HFFc6 (cell line): ENCODE measurements around the gene RNLS. TPM values are rescaled to one million over a fixed set of nuclear protein-coding genes. Genes with fewer than 3 reads are reported as not detected.
"Not testable (repeated sequence)": the region's sequence is repeated elsewhere in the genome, so short reads cannot be mapped to it uniquely, and the experiment has no call there.

ENCODE experiments used
- DNase-seq: peaks from one replicate; pipeline ENCODE4 v3.0.0-alpha.2; 2018
- H3K27ac Mint-ChIP-seq: 2 replicates; pipeline ENCODE4 v1.8.0; 2020; ENCODE audit warnings: mild to moderate bottlenecking, mixed read lengths
- H3K27me3 Mint-ChIP-seq: 2 replicates; pipeline ENCODE4 v1.8.0; 2021; ENCODE audit warnings: mild to moderate bottlenecking, moderate library complexity, mixed read lengths; ENCODE audit not compliant: insufficient read depth
- H3K36me3 Mint-ChIP-seq: 2 replicates; pipeline ENCODE4 v1.8.0; 2021; ENCODE audit warnings: low read depth, mixed read lengths
- H3K4me1 Mint-ChIP-seq: 2 replicates; pipeline ENCODE4 v1.8.0; 2020; ENCODE audit warnings: low read depth, mixed read lengths
- H3K4me3 Mint-ChIP-seq: 2 replicates; pipeline ENCODE4 v1.8.0; 2020; ENCODE audit warnings: mild to moderate bottlenecking, moderate library complexity, mixed read lengths
- H3K9me3 Mint-ChIP-seq: 2 replicates; pipeline ENCODE4 v1.8.0; 2020; ENCODE audit warnings: mild to moderate bottlenecking, mixed read lengths
- total RNA-seq, 6 experiments: library from RNA; stranded (reverse); fragmentation: NEBNext Ultra II Directional; extraction: Animal tissue kit (Norgen Biotek cat#: 25700); gene quantifications; 2 replicates in 1 of 6; 3 replicates in 5 of 6; pipeline ENCODE4 v1.2.3, GENCODE V29; 2021
- TF ChIP-seq, protein P1 (sequence below): fragments of 200-600 bp; sonication (generic); IDR thresholded peaks from 2 replicates; pipeline ENCODE4 v1.5.0; 2021; ENCODE audit warnings: antibody characterized with exemption, mild to moderate bottlenecking

RNLS gene
- total RNA-seq, 6 experiments from 2014 or later = 1.8 to 3.1 (median 2.4) TPM

DNA sequence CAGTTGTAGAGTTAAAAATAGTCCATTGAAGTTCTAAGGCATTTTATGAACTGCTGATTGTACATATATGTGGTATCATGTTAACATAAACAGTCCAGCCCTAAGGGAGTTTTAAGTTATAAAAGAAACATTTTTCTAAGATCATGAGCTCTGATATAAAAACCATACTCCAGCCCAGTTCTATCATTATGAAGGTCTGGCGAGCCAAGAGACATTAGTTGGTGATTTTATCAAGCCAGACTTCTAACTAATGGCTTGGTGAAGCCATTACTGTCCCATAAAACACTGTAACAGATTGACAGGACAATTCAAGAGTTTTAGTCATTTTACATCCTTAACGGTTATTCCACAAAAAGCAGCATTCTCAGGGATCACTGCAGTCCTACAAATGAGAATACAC, 221.6 kb downstream of the RNLS start:
- no peak for DNase-seq
- Mint-ChIP-seq H3K9me3 (no peaks in the 10 kb centered on the region), H3K27me3 (no peaks in the 10 kb centered on the region; the same call in 1 of the 2 replicates), H3K4me3 (no peak overlapping the region), H3K36me3 (no peaks in the 10 kb centered on the region), H3K4me1 (no peaks in the 10 kb centered on the region), H3K27ac (no peak overlapping the region)
- TF ChIP-seq, protein P1, sequence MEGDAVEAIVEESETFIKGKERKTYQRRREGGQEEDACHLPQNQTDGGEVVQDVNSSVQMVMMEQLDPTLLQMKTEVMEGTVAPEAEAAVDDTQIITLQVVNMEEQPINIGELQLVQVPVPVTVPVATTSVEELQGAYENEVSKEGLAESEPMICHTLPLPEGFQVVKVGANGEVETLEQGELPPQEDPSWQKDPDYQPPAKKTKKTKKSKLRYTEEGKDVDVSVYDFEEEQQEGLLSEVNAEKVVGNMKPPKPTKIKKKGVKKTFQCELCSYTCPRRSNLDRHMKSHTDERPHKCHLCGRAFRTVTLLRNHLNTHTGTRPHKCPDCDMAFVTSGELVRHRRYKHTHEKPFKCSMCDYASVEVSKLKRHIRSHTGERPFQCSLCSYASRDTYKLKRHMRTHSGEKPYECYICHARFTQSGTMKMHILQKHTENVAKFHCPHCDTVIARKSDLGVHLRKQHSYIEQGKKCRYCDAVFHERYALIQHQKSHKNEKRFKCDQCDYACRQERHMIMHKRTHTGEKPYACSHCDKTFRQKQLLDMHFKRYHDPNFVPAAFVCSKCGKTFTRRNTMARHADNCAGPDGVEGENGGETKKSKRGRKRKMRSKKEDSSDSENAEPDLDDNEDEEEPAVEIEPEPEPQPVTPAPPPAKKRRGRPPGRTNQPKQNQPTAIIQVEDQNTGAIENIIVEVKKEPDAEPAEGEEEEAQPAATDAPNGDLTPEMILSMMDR = no peak

DNA sequence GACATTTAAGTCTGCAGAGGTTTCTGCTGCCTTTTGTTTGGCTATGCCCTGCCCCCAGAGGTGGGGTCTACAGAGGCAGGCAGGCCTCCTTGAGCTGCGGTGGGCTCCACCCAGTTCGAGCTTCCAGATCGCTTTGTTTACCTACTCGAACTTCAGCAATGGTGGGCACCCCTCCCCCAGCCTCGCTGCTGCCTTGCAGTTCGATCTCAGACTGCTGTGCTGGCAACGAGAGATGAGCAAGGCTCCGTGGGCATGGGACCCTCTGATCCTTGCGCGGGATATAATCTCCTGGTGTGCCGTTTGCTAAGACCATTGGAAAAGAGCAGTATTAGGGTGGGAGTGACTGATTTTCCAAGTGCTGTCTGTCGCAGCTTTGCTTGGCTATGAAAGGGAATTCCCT, 227.4 kb downstream of the RNLS start:
- not testable (repeated sequence) for H3K36me3 Mint-ChIP-seq, H3K4me1 Mint-ChIP-seq, H3K9me3 Mint-ChIP-seq, H3K27me3 Mint-ChIP-seq, DNase-seq, H3K4me3 Mint-ChIP-seq, H3K27ac Mint-ChIP-seq

- Mint-ChIP-seq H3K36me3 (no peaks in the 10 kb centered on the region; the same call in 1 of the 2 replicates), H3K4me3 (no peak overlapping the region), H3K27me3 (peaks cover 1% of the 10 kb centered on the region), H3K4me1 (no peaks in the 10 kb centered on the region), H3K9me3 (peaks cover 10% of the 10 kb centered on the region), H3K27ac (no peak overlapping the region)
- TF ChIP-seq, protein P1 = no peak
- no peak for DNase-seq
These were observed 235.4 kb downstream of the RNLS start for GRCh38 chr10:88347597-88348304.

DNA sequence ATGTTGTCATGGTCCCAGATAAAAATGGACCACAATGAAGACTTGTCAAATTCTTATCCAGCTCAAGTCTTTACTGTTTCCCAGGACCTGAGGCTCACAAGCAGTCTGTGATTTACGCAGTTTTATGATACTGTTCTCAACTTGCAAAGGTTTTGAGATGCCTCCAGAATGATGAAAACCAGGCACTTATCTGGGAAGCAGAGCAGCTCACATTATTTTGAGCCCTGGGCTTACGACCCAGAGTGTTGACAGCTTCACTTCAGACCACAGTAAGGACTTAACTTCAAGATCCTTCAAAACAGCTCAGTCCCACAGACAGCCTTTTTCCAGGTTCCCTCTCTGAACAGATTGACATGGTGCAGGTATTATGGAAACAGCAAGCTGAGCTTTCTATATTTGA, 236.1 kb downstream of the RNLS start:
- H3K9me3 Mint-ChIP-seq = peaks cover 10% of the 10 kb centered on the region
- no peaks in the 10 kb centered on the region; the same call in 1 of the 2 replicates for H3K36me3 Mint-ChIP-seq
- no peak overlapping the region for H3K4me3 Mint-ChIP-seq
- no peak for DNase-seq
- TF ChIP-seq, protein P1 = no peak
- peaks cover 2% of the 10 kb centered on the region for H3K27me3 Mint-ChIP-seq
- no peaks in the 10 kb centered on the region for H3K4me1 Mint-ChIP-seq
- no peak overlapping the region for H3K27ac Mint-ChIP-seq

DNA sequence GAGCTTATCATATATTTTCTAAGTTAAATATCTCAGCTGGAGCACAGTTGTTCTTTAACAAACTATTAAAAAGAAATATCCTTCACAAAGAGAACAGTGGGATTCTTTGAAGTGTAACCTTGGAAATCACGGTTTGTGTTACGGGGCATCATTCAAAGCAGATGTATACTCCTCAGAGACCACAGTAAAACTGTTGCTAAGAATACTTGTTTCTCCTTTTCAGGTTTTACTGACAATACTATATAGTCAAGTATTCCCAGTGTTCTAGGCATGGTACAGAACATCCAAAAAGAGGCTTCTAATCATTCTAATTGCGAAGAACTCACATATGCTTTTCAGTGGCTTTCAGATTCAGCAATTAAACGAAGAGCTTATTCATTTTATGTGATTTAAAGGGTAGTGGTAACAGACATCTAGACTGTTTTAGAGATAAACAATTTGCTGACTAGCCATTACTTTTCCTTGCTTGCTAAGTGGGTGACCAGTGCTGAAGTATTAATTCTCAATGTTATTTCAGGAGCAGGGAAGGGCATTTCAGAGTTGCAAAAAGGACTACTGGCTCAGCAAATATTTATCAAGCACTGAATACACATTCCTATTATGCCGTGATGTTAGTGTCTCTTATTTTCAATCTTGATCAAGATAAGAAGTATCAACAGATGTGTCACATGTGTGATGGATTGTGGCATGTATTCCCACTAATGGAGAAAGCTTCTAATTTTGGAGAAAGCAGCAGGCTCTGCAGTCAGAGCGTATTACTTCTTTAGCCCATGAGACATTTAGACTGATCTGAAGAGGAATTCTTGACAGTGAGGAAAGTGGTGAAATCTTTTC, 236.8 kb downstream of the RNLS start:
- no peaks in the 10 kb centered on the region; the same call in 1 of the 2 replicates for H3K36me3 Mint-ChIP-seq
- no peak overlapping the region for H3K4me3 Mint-ChIP-seq
- H3K4me1 Mint-ChIP-seq = no peaks in the 10 kb centered on the region
- H3K27ac Mint-ChIP-seq = no peak overlapping the region
- H3K9me3 Mint-ChIP-seq = peaks cover 9% of the 10 kb centered on the region
- no peak for DNase-seq
- TF ChIP-seq, protein P1 = no peak
- peaks cover 3% of the 10 kb centered on the region for H3K27me3 Mint-ChIP-seq
